Thyroid gland (tissue), 4 donors: ENCODE measurements around the gene MAP3K5.

Source experiments
- CTCF ChIP-seq, 6 experiments: fragments of 200-600 bp in 3 of 6; fragments of 450-650 bp in 3 of 6; sonication (generic) in 3 of 6; IDR thresholded peaks; one replicate each; pipeline ENCODE4 v1.5.1; 2016 to 2019; ENCODE audit warnings: antibody characterized with exemption in 6 of 6, mild to moderate bottlenecking in 2 of 6, inconsistent platforms in 1 of 6, moderate library complexity in 1 of 6
- POLR2A ChIP-seq, 2 donors: fragments of 450-650 bp; IDR thresholded peaks; one replicate each; pipeline ENCODE4 v1.6.1; 2017; ENCODE audit warnings: antibody characterized with exemption in 2 of 2, mild to moderate bottlenecking in 2 of 2, moderate library complexity in 1 of 2

- no peak for TF ChIP-seq CTCF (IDR thresholded peaks at IDR 0.05)
- TF ChIP-seq POLR2A (IDR thresholded peaks at IDR 0.05): no peak
Measured at GRCh38 chr6:136672144-136672543, 120.1 kb downstream of the MAP3K5 start.
